Measurements from ENCODE around the gene ACBD4. TPM values are rescaled to one million over a fixed set of nuclear protein-coding genes. Genes with fewer than 3 reads are reported as not detected.

The ACBD4 gene
- total and polyA plus RNA-seq, 2 donors (not counting 3 experiments of a cell fraction or from before 2014, with no cell fraction given) = 4.5 to 7.5 TPM

DNA sequence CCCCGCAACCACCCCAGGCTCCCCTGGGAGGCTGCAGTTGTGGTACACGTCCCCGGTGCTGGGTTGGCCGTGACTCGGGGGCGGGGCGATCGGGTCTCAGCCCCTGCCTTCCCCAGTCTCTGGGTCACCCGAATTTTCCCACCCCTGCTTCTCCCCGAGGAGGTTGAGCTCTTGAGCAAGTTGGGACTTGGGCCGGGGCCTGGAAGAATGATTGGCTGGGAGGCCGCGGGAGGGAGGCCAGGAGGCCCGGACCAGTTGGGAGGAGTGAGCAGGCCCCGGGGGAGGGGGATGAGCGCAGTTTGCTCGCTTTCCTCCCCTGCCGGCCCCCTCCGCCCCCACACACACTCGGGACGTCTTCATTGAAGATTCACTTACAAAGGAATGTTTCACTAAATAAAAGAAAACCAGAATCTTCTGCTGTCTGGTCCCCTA is 8.3 kb downstream of the ACBD4 start:
- FAIRE-seq = no peak
- Histone ChIP-seq H3K4me1 (ENCODE audit: control insufficient read depth, extremely low read depth, insufficient read depth, low read length) (peaks cover 9% of the 10 kb centered on the region), H3K4me3 (replicated peaks in 1 of 3; ENCODE audit: insufficient read depth in 1 of 3, low read depth in 1 of 3, low read length in 3 of 3) (peak overlapping the region in 1 of 3 experiments; percentile 23), H3K79me2 (ENCODE audit: control insufficient read depth, insufficient read depth, low read length) (peaks cover 3% of the 10 kb centered on the region), H3K27ac (ENCODE audit: insufficient read depth, low read depth, low read length) (no peak overlapping the region), H3K9ac (replicated peaks; ENCODE audit: extremely low read depth, insufficient read depth, low read length) (no peak overlapping the region), H4K20me1 (replicated peaks; ENCODE audit: control insufficient read depth, extremely low read depth, insufficient read depth, low read length) (no peaks in the 10 kb centered on the region), H3K36me3 (ENCODE audit: control insufficient read depth in 2 of 2, extremely low read depth in 1 of 2, insufficient read depth in 2 of 2, low read length in 2 of 2) (no peaks in the 10 kb centered on the region), H3K27me3 (ENCODE audit: control insufficient read depth in 2 of 2, insufficient read depth in 2 of 2, low read length in 2 of 2) (no peaks in the 10 kb centered on the region), H3K9me3 (replicated peaks; ENCODE audit: control insufficient read depth, insufficient read depth, low read length) (no peaks in the 10 kb centered on the region), H3K9me1 (replicated peaks; ENCODE audit: control insufficient read depth, extremely low read depth, insufficient read depth, low read length) (no peaks in the 10 kb centered on the region), H3K4me2 (ENCODE audit: insufficient read depth, low read length) (no peak overlapping the region), H2AFZ (ENCODE audit: low read depth, low read length) (peak overlapping the region; percentile 27)
- ChIA-PET POLR2A (no interaction called here), CTCF (interaction anchor here (2.5 to 10.4 kb wide), 2 partner anchors 7 to 54 kb away, joined by 9 to 393 read pairs; partner anchors contain the start of gene ACBD4)
- no TSS peak for BruUV-seq (replicated peaks)
- no peak for TF ChIP-seq JUN (IDR thresholded peaks at IDR 0.05; ENCODE audit: borderline replicate concordance, insufficient read depth, insufficient read length, low read depth)
- TF ChIP-seq EZH2 (IDR thresholded peaks at IDR 0.05; ENCODE audit: borderline replicate concordance, low read depth, low read length, severe bottlenecking) = no peak
- no peak for TF ChIP-seq MYC (IDR thresholded peaks at IDR 0.05; ENCODE audit: low read depth, low read length)
- no peak for TF ChIP-seq GATA2 (IDR thresholded peaks at IDR 0.05; ENCODE audit: insufficient read depth, insufficient read length, low read depth, low read length)
- no peak for TF ChIP-seq FOS (IDR thresholded peaks at IDR 0.05; ENCODE audit: borderline replicate concordance, insufficient read depth, low read length)
- TF ChIP-seq CTCF (IDR thresholded peaks at IDR 0.05; ENCODE audit: extremely low read depth in 1 of 2, insufficient read depth in 1 of 2, low read depth in 1 of 2, low read length in 2 of 2) = no peak
- TF ChIP-seq, protein P1, sequence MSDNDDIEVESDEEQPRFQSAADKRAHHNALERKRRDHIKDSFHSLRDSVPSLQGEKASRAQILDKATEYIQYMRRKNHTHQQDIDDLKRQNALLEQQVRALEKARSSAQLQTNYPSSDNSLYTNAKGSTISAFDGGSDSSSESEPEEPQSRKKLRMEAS (IDR thresholded peaks at IDR 0.05; ENCODE audit: insufficient read depth, insufficient read length) = no peak
- no peak for TF ChIP-seq POLR2AphosphoS5 (IDR thresholded peaks at IDR 0.05; ENCODE audit: insufficient read depth, low read depth, low read length)
- no peak for TF ChIP-seq POLR2A (IDR thresholded peaks at IDR 0.05; ENCODE audit: low read depth, low read length)
- no peak for DNase-seq (ENCODE audit: low read depth, low spot score)
- intact Hi-C loops (cut with micrococcal nuclease) (loop anchor here (10.0 kb wide), 1 partner anchor 231 kb away; no protein-coding TSS in a partner anchor), dilution Hi-C loops (cut with MboI; ENCODE audit: extremely low pct_ligation_motif_present, low sequenced_read_pairs) (no loop called here)
